HCT116 (cell line): ENCODE results near the gene PVR. TPM values are rescaled to one million over a fixed set of nuclear protein-coding genes. Genes with fewer than 3 reads are reported as not detected.

ENCODE experiments used
- ATAC-seq: fragments of 200-7000 bp; cut with Tn5 transposase; 2 replicates; pipeline ENCODE4 v1.9.1; 2020; ENCODE audit warnings: mild to moderate bottlenecking, moderate library complexity
- BruUV-seq: library from RNA; stranded (reverse); fragments of 400-500 nt; replicated peaks from 2 replicates; lab custom pipeline; 2021; lab: Mats Ljungman, UMichigan
- CTCF ChIA-PET: fragments of 300-600 bp; sonication (Branson Sonifier 250); formaldehyde crosslinking; loops from one replicate; lab custom pipeline; 2021; ENCODE audit warnings: antibody characterized with exemption; lab: Charles Lee
- POLR2A ChIA-PET: fragments of 300-600, 350-600 bp; sonication (Branson Sonifier 250); formaldehyde crosslinking; loops from one replicate; lab custom pipeline; 2021; ENCODE audit warnings: antibody characterized with exemption; lab: Charles Lee
- RAD21 ChIA-PET, 2 experiments: fragments of 300-600 bp; sonication (Branson Sonifier 250); formaldehyde crosslinking; loops; one replicate each; lab custom pipeline; 2023; ENCODE audit warnings: low total read pairs in 2 of 2; ENCODE audit not compliant: uncharacterized antibody in 2 of 2, unreplicated experiment in 2 of 2, low non-redundant PET in 1 of 2; lab: Charles Lee
- DNase-seq: peaks from one replicate; pipeline ENCODE4 v3.0.0-alpha.2; 2010; ENCODE audit warnings: low read depth, low spot score
- H2AFZ ChIP-seq: fragments of 200-600 bp; shearing (Covaris generic), sonication (generic); 2 replicates; pipeline ENCODE4 v1.6.1; 2017; ENCODE audit warnings: low read depth, mixed run types, mixed read lengths, antibody characterized with exemption, low read length; ENCODE audit not compliant: poor library complexity, severe bottlenecking
- H3K27ac ChIP-seq: 2 replicates; pipeline ENCODE4 v1.5.1; 2012; ENCODE audit warnings: low read depth, low read length
- H3K27me3 ChIP-seq: fragments of 200-600 bp; sonication (generic); 2 replicates; pipeline ENCODE4 v1.6.1; 2016; ENCODE audit warnings: mixed run types, low read length, mixed read lengths; ENCODE audit not compliant: insufficient read depth
- H3K36me3 ChIP-seq, 2 experiments: fragments of 200-500 bp in 1 of 2; fragments of 200-600 bp in 1 of 2; sonication (Bioruptor generic) in 1 of 2; sonication (generic) in 1 of 2; 2 replicates each; pipeline versions ENCODE4 v1.5.1 to v1.6.1; 2014 to 2016; ENCODE audit warnings: low read length in 2 of 2, inconsistent platforms in 1 of 2, mixed read lengths in 1 of 2, mixed run types in 1 of 2; ENCODE audit not compliant: insufficient read depth in 2 of 2, control insufficient read depth in 1 of 2
- H3K4me1 ChIP-seq, 2 experiments: fragments of 200-600 bp in 1 of 2; sonication (generic) in 1 of 2; 2 replicates each; pipeline versions ENCODE4 v1.5.1 to v1.6.1; 2012 to 2017; ENCODE audit warnings: low read length in 2 of 2, inconsistent platforms in 1 of 2, mild to moderate bottlenecking in 1 of 2, mixed read lengths in 1 of 2, mixed run types in 1 of 2, moderate library complexity in 1 of 2; ENCODE audit not compliant: insufficient read depth in 2 of 2, control insufficient read depth in 1 of 2
- H3K4me2 ChIP-seq: fragments of 200-600 bp; sonication (generic); 2 replicates; pipeline ENCODE4 v1.6.1; 2017; ENCODE audit warnings: mixed run types, low read length, mixed read lengths
- H3K4me3 ChIP-seq, 2 experiments: fragments of 200-600 bp in 1 of 2; sonication (generic) in 1 of 2; replicated peaks in 1 of 2; 2 replicates each; pipeline ENCODE4 v1.5.1; 2011 to 2016; ENCODE audit warnings: low read length in 2 of 2, control low read depth in 1 of 2, low read depth in 1 of 2, mild to moderate bottlenecking in 1 of 2, mixed read lengths in 1 of 2, mixed run types in 1 of 2
- H3K79me2 ChIP-seq: fragments of 200-600 bp; sonication (generic); 2 replicates; pipeline ENCODE4 v1.6.1; 2017; ENCODE audit warnings: mild to moderate bottlenecking, mixed run types, low read length, moderate library complexity, mixed read lengths; ENCODE audit not compliant: insufficient read depth
- H3K9ac ChIP-seq: fragments of 200-600 bp; sonication (generic); 2 replicates; pipeline ENCODE4 v1.6.1; 2016; ENCODE audit warnings: low read length, mixed read lengths
- H3K9me2 ChIP-seq: fragments of 200-600 bp; sonication (generic), shearing (Covaris generic); 2 replicates; pipeline ENCODE4 v1.6.1; 2017; ENCODE audit warnings: mixed run types, mild to moderate bottlenecking, moderate library complexity; ENCODE audit not compliant: insufficient read depth
- H3K9me3 ChIP-seq, 2 experiments: fragments of 200-500 bp in 1 of 2; fragments of 200-600 bp in 1 of 2; sonication (Bioruptor generic) in 1 of 2; sonication (generic) in 1 of 2; 2 replicates each; pipeline ENCODE4 v1.6.1; 2014 to 2017; ENCODE audit warnings: low read length in 2 of 2, mixed read lengths in 2 of 2, inconsistent platforms in 1 of 2, low read depth in 1 of 2, mild to moderate bottlenecking in 1 of 2, mixed run types in 1 of 2, moderate library complexity in 1 of 2; ENCODE audit not compliant: control insufficient read depth in 1 of 2, insufficient read depth in 1 of 2
- H4K20me1 ChIP-seq: fragments of 200-600 bp; sonication (generic), shearing (Covaris generic); 2 replicates; pipeline ENCODE4 v1.6.1; 2017; ENCODE audit warnings: mixed run types, mild to moderate bottlenecking, moderate library complexity; ENCODE audit not compliant: insufficient read depth
- CEBPB ChIP-seq: IDR thresholded peaks from 2 replicates; pipeline ENCODE4 v1.6.1; 2012; ENCODE audit warnings: low read depth
- ELF1 ChIP-seq: IDR thresholded peaks from 2 replicates; pipeline ENCODE4 v1.6.1; 2012; ENCODE audit warnings: low read depth, borderline replicate concordance
- EZH2 ChIP-seq: fragments of 200-600 bp; sonication (generic); IDR thresholded peaks from 2 replicates; pipeline ENCODE4 v1.6.1; 2017; ENCODE audit warnings: antibody characterized with exemption, mixed run types
- EZH2phosphoT487 ChIP-seq: fragments of 200-600 bp; IDR thresholded peaks from 2 replicates; pipeline ENCODE4 v1.6.1; 2018; ENCODE audit warnings: antibody characterized with exemption, borderline replicate concordance
- JUND ChIP-seq: IDR thresholded peaks from 2 replicates; pipeline ENCODE4 v1.6.1; 2012
- POLR2A ChIP-seq: IDR thresholded peaks from 2 replicates; pipeline ENCODE4 v1.7.0; 2011; ENCODE audit warnings: borderline replicate concordance; ENCODE audit not compliant: insufficient read depth, insufficient read length; ENCODE audit errors: extremely low read depth
- POLR2AphosphoS5 ChIP-seq: IDR thresholded peaks from 2 replicates; pipeline ENCODE4 v1.6.1; 2011; ENCODE audit warnings: mild to moderate bottlenecking, low read depth, low read length, moderate library complexity
- RAD21 ChIP-seq: IDR thresholded peaks from 2 replicates; pipeline ENCODE4 v1.6.1; 2012; ENCODE audit warnings: low read depth, mild to moderate bottlenecking
- SP1 ChIP-seq: IDR thresholded peaks from 2 replicates; pipeline ENCODE4 v1.6.1; 2012; ENCODE audit warnings: low read depth
- YY1 ChIP-seq: IDR thresholded peaks from 2 replicates; pipeline ENCODE4 v1.6.1; 2011; ENCODE audit warnings: low read length, low read depth, moderate library complexity, mild to moderate bottlenecking; ENCODE audit not compliant: insufficient replicate concordance; ENCODE audit errors: extremely low read depth
- ZFX ChIP-seq: fragments of 450-650 bp; IDR thresholded peaks from 2 replicates; pipeline ENCODE4 v1.6.1; 2017
- ZNF274 ChIP-seq: fragments of 200-500 bp; sonication (Bioruptor generic); IDR thresholded peaks from 2 replicates; pipeline ENCODE4 v1.6.1; 2014; ENCODE audit warnings: mild to moderate bottlenecking, low read depth, low read length, inconsistent platforms
- intact Hi-C: fragments of 100-400 bp; cut with micrococcal nuclease; formaldehyde crosslinking; loops from 2 replicates; pipeline ENCODE4 v1.10.0; 2022
- total RNA-seq: library from RNA; stranded (reverse); gene quantifications from one replicate; pipeline ENCODE4 v1.2.1, GENCODE V29; 2021; ENCODE audit not compliant: unreplicated experiment
- TF ChIP-seq, protein P1 (sequence below): IDR thresholded peaks from 2 replicates; pipeline ENCODE4 v1.6.1; 2012
- TF ChIP-seq, protein P2 (sequence below): IDR thresholded peaks from 2 replicates; pipeline ENCODE4 v1.6.1; 2012
- TF ChIP-seq, protein P3 (sequence below), 3 experiments: fragments of 200-600 bp in 1 of 3; sonication (generic) in 1 of 3; IDR thresholded peaks in 2 of 3; conservative IDR thresholded peaks in 1 of 3; 2 replicates each; pipeline ENCODE4 v1.5.1; 2012 to 2017; ENCODE audit warnings: low read depth in 2 of 3, low read length in 2 of 3, antibody characterized with exemption in 1 of 3, borderline replicate concordance in 1 of 3, control low read depth in 1 of 3, mild to moderate bottlenecking in 1 of 3, mixed read lengths in 1 of 3, mixed run types in 1 of 3, moderate library complexity in 1 of 3; ENCODE audit not compliant: insufficient read depth in 1 of 3

The PVR gene
- total RNA-seq, 1 experiment from 2014 or later = 62.0 TPM

DNA sequence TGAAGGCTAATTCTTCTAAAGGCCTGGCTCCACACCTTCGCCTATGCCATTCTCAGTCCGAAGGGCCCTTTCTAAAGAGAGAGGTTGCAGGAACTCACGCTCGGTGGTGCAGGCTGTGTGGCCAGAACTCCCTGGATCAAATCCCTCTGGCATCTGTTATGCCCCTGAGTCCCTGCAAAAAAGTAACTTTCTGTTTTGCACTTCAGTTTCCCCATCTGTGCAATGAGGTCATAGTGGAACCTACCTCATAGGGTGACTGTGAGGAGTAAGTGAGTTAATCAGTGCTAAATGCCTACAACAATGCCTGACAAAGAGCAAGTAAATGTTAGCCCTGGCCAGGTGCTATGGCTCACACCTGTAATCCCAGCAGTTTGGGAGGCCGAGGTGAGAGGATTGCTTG is 23.0 kb upstream of the PVR start:
- no peak overlapping the region for H2AFZ ChIP-seq
- no peak overlapping the region for H3K4me3 ChIP-seq
- no peak for DNase-seq
- intact Hi-C loops = no loop called here
- ChIA-PET RAD21 (no interaction called here), CTCF (no interaction called here), POLR2A (no interaction called here)
- H3K9me3 ChIP-seq = peaks cover 0 to 7% of the 10 kb centered on the region in 2 experiments; a peak in 1 of 4 replicates
- TF ChIP-seq ZFX = no peak
- TF ChIP-seq, protein P1, sequence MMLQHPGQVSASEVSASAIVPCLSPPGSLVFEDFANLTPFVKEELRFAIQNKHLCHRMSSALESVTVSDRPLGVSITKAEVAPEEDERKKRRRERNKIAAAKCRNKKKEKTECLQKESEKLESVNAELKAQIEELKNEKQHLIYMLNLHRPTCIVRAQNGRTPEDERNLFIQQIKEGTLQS = no peak
- TF ChIP-seq SP1 = no peak
- TF ChIP-seq ZNF274 = no peak
- TF ChIP-seq EZH2phosphoT487 = no peak
- TF ChIP-seq EZH2 = no peak
- TF ChIP-seq RAD21 = no peak
- TF ChIP-seq, protein P2, sequence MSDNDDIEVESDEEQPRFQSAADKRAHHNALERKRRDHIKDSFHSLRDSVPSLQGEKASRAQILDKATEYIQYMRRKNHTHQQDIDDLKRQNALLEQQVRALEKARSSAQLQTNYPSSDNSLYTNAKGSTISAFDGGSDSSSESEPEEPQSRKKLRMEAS = no peak
- TF ChIP-seq ELF1 = no peak
- no peak for TF ChIP-seq CEBPB
- TF ChIP-seq POLR2A = no peak
- TF ChIP-seq, protein P3, sequence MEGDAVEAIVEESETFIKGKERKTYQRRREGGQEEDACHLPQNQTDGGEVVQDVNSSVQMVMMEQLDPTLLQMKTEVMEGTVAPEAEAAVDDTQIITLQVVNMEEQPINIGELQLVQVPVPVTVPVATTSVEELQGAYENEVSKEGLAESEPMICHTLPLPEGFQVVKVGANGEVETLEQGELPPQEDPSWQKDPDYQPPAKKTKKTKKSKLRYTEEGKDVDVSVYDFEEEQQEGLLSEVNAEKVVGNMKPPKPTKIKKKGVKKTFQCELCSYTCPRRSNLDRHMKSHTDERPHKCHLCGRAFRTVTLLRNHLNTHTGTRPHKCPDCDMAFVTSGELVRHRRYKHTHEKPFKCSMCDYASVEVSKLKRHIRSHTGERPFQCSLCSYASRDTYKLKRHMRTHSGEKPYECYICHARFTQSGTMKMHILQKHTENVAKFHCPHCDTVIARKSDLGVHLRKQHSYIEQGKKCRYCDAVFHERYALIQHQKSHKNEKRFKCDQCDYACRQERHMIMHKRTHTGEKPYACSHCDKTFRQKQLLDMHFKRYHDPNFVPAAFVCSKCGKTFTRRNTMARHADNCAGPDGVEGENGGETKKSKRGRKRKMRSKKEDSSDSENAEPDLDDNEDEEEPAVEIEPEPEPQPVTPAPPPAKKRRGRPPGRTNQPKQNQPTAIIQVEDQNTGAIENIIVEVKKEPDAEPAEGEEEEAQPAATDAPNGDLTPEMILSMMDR (IDR thresholded peaks at IDR 0.05 in 2 of 3, conservative IDR thresholded peaks at IDR 0.05 in 1 of 3; ENCODE audit: borderline replicate concordance in 1 of 3, insufficient read depth in 1 of 3, low read depth in 2 of 3, low read length in 2 of 3) = no peak
- no peak for TF ChIP-seq JUND
- no peak for TF ChIP-seq YY1
- TF ChIP-seq POLR2AphosphoS5 = no peak
- no peak overlapping the region for H3K4me2 ChIP-seq
- H3K79me2 ChIP-seq = no peaks in the 10 kb centered on the region
- H3K27ac ChIP-seq = no peak overlapping the region
- no TSS peak for BruUV-seq
- H3K9me2 ChIP-seq = no peaks in the 10 kb centered on the region
- ATAC-seq = no peak
- no peak overlapping the region for H3K9ac ChIP-seq
- 0 out of 4 replicates have a peak, but pooled peaks cover 0 to 8% of the 10 kb centered on the region in 2 experiments for H3K36me3 ChIP-seq
- no peaks in the 10 kb centered on the region for H4K20me1 ChIP-seq
- H3K27me3 ChIP-seq = no peaks in the 10 kb centered on the region
- peaks cover 5 to 8% of the 10 kb centered on the region in 2 experiments; a peak in 3 of 4 replicates for H3K4me1 ChIP-seq
